Urothelium cell line (cell line): ENCODE data around the gene KLHDC9.

Experiments
- DNase-seq: peaks from one replicate; pipeline ENCODE4 v3.0.0; 2011; ENCODE audit warnings: low spot score, mixed read lengths
- FAIRE-seq: peaks from 2 replicates; lab custom pipeline; 2011; peaks lifted over from hg19 to GRCh38; lab: Jason Lieb, UNC

Gene KLHDC9

GRCh38 chr1:161128591-161129420 is 30.6 kb downstream of the KLHDC9 start:
- no peak for DNase-seq
- no peak for FAIRE-seq

- DNase-seq (no peak), FAIRE-seq (no peak)
Measured at GRCh38 chr1:161130266-161130665, 32.1 kb downstream of the KLHDC9 start.

DNA sequence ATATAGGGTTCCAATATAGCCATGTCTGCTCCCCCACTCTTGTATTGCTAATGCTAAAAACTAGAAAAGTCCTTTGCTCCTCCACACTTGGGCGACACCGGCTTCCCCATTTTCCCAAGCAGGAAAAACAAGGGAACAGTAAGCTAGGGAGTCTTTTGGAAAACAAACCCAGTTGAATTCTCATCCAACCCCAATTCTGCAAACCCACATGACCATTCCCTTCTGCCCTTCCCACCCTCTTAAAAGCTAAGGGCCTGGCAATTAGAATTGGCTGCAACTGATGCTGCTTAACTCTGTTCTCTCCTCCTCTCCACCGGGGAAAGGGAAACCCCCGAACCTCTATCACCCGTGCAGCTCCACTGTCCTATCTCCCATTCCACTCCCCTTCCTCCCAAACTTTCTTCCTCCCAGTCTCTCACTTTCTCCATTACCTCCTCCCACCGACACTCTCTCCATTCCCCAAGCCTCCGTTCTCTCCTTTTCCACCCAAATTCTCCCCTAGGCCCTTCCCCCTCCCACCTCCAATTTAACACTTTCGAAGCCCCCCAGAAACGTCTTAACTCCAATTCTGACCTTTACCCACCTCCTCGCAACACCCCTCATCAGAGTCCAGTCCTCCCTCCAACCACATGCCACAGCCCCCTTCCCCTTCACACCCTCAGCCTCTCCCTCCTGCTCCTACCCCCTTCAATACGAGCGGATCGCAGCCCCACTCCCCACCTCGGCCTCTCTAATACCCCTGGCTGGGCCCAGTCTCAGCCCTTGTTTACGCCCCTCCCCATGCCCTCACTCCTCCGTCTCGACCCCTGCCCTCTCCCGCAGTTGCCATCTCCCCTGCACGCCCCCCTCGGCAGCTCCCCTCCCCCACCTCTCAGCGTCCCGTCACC is 33.6 kb downstream of the KLHDC9 start:
- DNase-seq: no peak
- no peak for FAIRE-seq

- no peak for FAIRE-seq
Measured at GRCh38 chr1:161132410-161133219, 34.5 kb downstream of the KLHDC9 start, which contains the start of gene DEDD. Gene DEDD (minus strand): TSS chr1:161132667. CDS start chr1:161124462, 8,205 bp downstream.

DNA sequence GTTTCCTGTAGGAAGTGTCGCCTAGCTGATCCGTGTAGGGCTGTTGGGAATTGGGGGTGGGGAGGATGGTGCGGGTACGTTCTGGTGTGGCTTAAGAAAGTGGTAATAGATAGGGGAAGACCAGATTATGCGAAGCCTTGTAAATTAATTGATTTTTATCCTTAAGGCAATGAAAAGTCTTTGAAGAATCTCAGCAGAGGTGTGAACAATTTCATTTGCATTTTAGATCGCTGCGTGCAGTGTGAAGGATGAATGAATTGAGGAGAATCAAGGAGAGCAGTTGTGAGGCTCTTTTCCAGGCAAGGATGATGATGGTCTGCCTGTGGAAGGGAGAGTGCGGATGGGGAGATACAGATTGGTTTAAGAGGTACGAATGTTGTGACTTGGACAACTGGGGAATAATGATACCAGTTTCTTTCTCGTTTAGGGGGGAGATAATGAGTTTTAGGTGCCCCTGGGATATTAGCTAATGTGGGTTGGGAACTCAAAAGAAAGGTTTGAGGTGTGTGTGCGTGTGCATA is 35.1 kb downstream of the KLHDC9 start:
- FAIRE-seq (no peak), DNase-seq (no peak)

More at GRCh38 chr1:161132410-161133219, 34.5 kb downstream of the KLHDC9 start, which contains the start of gene DEDD:
- DNase-seq: peak; percentile 91

DNA sequence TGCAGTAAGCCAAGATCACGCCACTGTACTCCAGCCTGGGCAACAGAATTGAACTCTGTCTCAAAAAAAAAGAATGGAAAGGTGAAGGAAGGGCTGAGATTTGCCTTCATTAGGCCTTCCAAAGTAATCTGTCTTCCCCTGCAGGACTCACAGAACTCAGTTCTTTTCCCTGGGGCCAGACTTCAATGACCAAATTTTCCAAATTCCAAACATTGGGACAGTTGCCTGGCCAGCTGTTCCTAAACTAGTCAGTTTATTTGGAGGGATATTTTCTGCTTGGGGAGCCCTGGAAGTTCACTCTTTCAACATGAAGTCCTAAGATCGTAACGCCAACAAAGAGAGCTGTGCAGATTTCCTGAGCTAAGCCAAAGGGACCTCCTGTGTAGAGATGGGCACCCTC is 39.7 kb downstream of the KLHDC9 start:
- no peak for FAIRE-seq
- no peak for DNase-seq

DNA sequence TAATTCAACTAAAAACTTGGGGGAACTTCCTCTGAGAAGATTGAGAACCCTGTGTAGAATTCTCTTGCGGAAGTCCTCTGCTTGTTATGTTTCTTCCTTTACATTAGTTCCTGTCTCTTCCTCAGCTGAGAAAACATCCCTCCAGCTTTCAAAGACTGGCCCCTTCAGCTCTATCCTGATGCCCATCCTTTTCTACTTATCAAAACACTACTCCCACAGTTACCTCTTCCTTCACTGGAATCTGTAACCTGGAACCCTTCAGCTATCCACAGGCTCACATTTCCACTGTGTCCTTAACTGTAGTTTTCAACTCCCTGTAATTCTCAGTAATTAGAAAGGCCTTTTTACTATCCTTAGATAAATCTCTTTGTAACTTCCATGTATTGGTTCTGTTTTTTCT is 40.3 kb downstream of the KLHDC9 start:
- FAIRE-seq: no peak
- no peak for DNase-seq

- FAIRE-seq: no peak
- peak; percentile 36 for DNase-seq
Measured at GRCh38 chr1:161139766-161140165, 41.6 kb downstream of the KLHDC9 start.

DNA sequence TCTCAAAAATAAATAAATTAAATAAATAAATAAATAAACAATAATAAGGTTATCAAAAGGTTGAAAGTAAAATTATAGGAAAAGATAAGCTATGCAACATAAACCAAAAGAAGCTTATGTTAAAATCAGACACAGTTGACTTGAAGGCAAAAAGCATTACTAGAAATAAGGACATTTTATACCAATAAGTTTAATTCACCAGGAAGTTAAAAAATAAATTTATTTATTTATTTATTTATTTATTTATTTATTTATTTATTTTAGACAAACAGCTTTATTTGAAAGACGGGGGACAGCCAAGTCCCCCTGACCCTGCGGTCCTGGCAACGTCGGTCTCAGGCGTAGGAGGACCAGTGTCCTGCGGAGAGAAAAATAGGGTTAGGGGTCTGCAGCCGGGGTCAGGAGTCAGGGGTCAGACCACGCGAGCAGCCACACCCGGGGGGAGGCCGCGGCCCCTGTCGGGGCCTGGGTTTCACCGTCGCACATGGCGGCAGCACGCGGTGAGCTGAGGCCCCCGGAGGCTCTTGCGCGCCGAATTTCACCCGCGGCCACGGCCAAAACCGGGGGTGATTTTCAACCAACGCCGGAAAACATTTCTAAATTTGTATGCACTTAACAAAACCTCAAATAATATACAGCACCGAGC is 42.7 kb downstream of the KLHDC9 start:
- FAIRE-seq (no peak), DNase-seq (no peak)

DNA sequence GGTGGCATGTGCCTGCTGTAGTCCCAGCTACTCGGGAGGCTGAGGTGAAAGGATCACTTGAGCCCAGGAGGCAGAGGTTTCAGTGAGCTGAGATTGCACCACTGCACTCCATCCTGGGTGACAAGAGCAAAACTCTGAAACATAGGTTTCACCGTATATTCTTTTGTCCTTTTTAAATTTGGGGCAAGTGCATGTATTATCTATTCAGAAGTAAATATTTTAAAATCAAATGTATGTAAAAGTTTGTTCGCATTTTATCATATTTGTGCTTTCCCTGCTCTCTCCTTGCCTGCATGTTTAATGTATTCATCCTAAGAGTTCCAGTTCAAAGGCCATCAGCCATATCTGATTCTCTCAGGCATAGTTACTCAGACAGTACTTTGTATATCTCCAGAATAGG is 47.7 kb downstream of the KLHDC9 start:
- no peak for FAIRE-seq
- DNase-seq: no peak
